HepG2 (cell line): ENCODE data around the gene ADAMTSL4. TPM values are rescaled to one million over a fixed set of nuclear protein-coding genes. Genes with fewer than 3 reads are reported as not detected.

ENCODE experiments used
- BHLHE40 ChIP-seq: IDR thresholded peaks from 2 replicates; pipeline ENCODE4 v1.6.1; 2011; ENCODE audit warnings: low read length, improper control_type of control experiment
- CBX5 ChIP-seq: sonication (generic); formaldehyde crosslinking; IDR thresholded peaks from 2 replicates; pipeline ENCODE4 v1.4.0; 2020; ENCODE audit warnings: missing genetic modification reagents, borderline replicate concordance
- HES4 ChIP-seq: sonication (generic); formaldehyde crosslinking; IDR thresholded peaks from 2 replicates; pipeline ENCODE4 v1.9.0; 2021; ENCODE audit warnings: mild to moderate bottlenecking, missing genetic modification reagents, borderline replicate concordance
- KMT2A ChIP-seq: sonication (generic); formaldehyde crosslinking; IDR thresholded peaks from 2 replicates; pipeline ENCODE4 v1.4.0; 2020; ENCODE audit warnings: missing genetic modification reagents
- MEF2D ChIP-seq: sonication (generic); formaldehyde crosslinking; IDR thresholded peaks from 2 replicates; pipeline ENCODE4 v1.5.1; 2020; ENCODE audit warnings: mild to moderate bottlenecking, missing genetic modification reagents
- RAD21 ChIP-seq: fragments of 450-650 bp; formaldehyde crosslinking; IDR thresholded peaks from 2 replicates; pipeline ENCODE4 v1.5.0; 2020; ENCODE audit warnings: mild to moderate bottlenecking
- RELA ChIP-seq: sonication (generic); formaldehyde crosslinking; IDR thresholded peaks from 2 replicates; pipeline ENCODE4 v1.4.0; 2020; ENCODE audit warnings: missing genetic modification reagents
- SCMH1 ChIP-seq: sonication (generic); formaldehyde crosslinking; IDR thresholded peaks from 2 replicates; pipeline ENCODE4 v1.9.0; 2021; ENCODE audit warnings: missing genetic modification reagents, mild to moderate bottlenecking, borderline replicate concordance
- STAG1 ChIP-seq: sonication (generic); formaldehyde crosslinking; IDR thresholded peaks from 2 replicates; pipeline ENCODE4 v1.4.0; 2020; ENCODE audit warnings: missing genetic modification reagents
- ZNF234 ChIP-seq: sonication (generic); formaldehyde crosslinking; conservative IDR thresholded peaks from 2 replicates; pipeline ENCODE4 v1.5.1; 2020; ENCODE audit warnings: mild to moderate bottlenecking, missing genetic modification reagents
- ZNF282 ChIP-seq: fragments of 450-650 bp; IDR thresholded peaks from 2 replicates; pipeline ENCODE4 v1.6.1; 2018; ENCODE audit not compliant: partially characterized antibody
- ZNF530 ChIP-seq: sonication (generic); formaldehyde crosslinking; IDR thresholded peaks from 2 replicates; pipeline ENCODE4 v1.5.0; 2020; ENCODE audit warnings: low read depth, mild to moderate bottlenecking, missing genetic modification reagents
- ZNF564 ChIP-seq: sonication (generic); formaldehyde crosslinking; IDR thresholded peaks from 2 replicates; pipeline ENCODE4 v1.8.1; 2023; ENCODE audit warnings: mild to moderate bottlenecking, missing genetic modification reagents
- ZNF674 ChIP-seq: sonication (generic); formaldehyde crosslinking; IDR thresholded peaks from 2 replicates; pipeline ENCODE4 v1.5.0; 2020; ENCODE audit warnings: low read depth, mild to moderate bottlenecking, missing genetic modification reagents
- ZNF749 ChIP-seq: sonication (generic); formaldehyde crosslinking; IDR thresholded peaks from 2 replicates; pipeline ENCODE4 v1.8.0; 2022; ENCODE audit warnings: mild to moderate bottlenecking, missing genetic modification reagents, moderate library complexity, borderline replicate concordance
- polyA plus RNA-seq, 8 experiments: library from polyadenylated mRNA; depleted of rRNA in 3 of 8; stranded (reverse) in 7 of 8; unstranded in 1 of 8; fragments of >200 nt; fragmentation: Illumina TruSeq in 4 of 8; extraction: Trizol in 4 of 8; gene quantifications; 2 replicates each; pipeline versions ENCODE4 v1.2.1 to v1.2.3, GENCODE V29; 2011 to 2016; ENCODE audit warnings: low read depth in 4 of 8, missing spikeins in 1 of 8, mixed read lengths in 1 of 8; ENCODE audit not compliant: insufficient read depth in 1 of 8
- total RNA-seq, 5 experiments: library from RNA; depleted of rRNA; stranded (reverse); fragments of >200 nt; fragmentation: Illumina TruSeq; extraction: Trizol; gene quantifications; 2 replicates each; pipeline ENCODE4 v1.2.3, GENCODE V29; 2016; ENCODE audit warnings: low read depth in 1 of 5
- TF ChIP-seq, protein P1 (sequence below): sonication (generic); formaldehyde crosslinking; IDR thresholded peaks from 2 replicates; pipeline ENCODE4 v1.5.1; 2020; ENCODE audit warnings: mild to moderate bottlenecking, moderate library complexity, missing genetic modification reagents
- TF ChIP-seq, protein P2 (sequence below): IDR thresholded peaks from 2 replicates; pipeline ENCODE4 v1.4.0; 2020; ENCODE audit warnings: mild to moderate bottlenecking, missing genetic modification reagents
- TF ChIP-seq, protein P3 (sequence below): sonication (generic); formaldehyde crosslinking; IDR thresholded peaks from 2 replicates; pipeline ENCODE4 v1.5.0; 2020; ENCODE audit warnings: mild to moderate bottlenecking, missing genetic modification reagents
- TF ChIP-seq, protein P4 (sequence below): sonication (generic); formaldehyde crosslinking; IDR thresholded peaks from 2 replicates; pipeline ENCODE4 v1.8.1; 2023; ENCODE audit warnings: mild to moderate bottlenecking, moderate library complexity, missing genetic modification reagents

Gene ADAMTSL4
- total and polyA plus RNA-seq, 2 of the 13 experiments (the other 11 are each of a cell fraction or from before 2014, with no cell fraction given): 3.9 to 16.4 TPM

DNA sequence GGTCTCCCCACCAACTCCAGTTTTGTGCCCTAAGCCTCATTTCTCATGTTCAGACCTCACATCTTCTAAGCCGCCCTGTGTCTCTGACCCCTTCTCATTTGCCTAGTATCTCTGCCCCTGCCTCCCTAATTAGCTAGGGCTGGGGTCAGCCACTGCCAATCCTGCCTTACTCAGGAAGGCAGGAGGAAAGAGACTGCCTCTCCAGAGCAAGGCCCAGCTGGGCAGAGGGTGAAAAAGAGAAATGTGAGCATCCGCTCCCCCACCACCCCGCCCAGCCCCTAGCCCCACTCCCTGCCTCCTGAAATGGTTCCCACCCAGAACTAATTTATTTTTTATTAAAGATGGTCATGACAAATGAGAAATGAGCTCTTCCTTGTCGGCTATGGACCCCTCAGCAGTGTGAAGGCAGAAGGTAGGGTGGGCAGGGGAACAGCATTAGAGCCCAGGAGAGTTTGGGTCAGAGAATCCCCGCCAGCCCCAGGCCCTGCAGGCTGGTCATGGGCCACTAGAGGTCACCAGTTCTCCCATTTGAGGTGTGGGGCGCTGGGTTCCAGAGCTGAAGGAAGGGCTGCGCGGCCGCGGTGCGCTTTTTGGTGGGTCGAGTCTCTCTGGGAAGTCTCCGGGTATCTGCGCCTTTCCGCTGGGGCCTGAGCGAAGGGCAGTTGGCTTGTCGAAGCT lies 11.5 kb downstream of the ADAMTSL4 start (continued):
- TF ChIP-seq, protein P1, sequence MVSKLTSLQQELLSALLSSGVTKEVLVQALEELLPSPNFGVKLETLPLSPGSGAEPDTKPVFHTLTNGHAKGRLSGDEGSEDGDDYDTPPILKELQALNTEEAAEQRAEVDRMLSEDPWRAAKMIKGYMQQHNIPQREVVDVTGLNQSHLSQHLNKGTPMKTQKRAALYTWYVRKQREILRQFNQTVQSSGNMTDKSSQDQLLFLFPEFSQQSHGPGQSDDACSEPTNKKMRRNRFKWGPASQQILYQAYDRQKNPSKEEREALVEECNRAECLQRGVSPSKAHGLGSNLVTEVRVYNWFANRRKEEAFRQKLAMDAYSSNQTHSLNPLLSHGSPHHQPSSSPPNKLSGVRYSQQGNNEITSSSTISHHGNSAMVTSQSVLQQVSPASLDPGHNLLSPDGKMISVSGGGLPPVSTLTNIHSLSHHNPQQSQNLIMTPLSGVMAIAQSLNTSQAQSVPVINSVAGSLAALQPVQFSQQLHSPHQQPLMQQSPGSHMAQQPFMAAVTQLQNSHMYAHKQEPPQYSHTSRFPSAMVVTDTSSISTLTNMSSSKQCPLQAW (CRISPR knock-in tag): 0 out of 2 replicates have a peak, but pooled peaks have one; percentile 12
- TF ChIP-seq ZNF564 (CRISPR knock-in tag): 0 out of 2 replicates have a peak, but pooled peaks have one; percentile 12
- no peak for TF ChIP-seq BHLHE40
- 0 out of 2 replicates have a peak, but pooled peaks have one; percentile 76 for TF ChIP-seq ZNF674 (CRISPR knock-in tag)
- no peak for TF ChIP-seq ZNF282
- TF ChIP-seq RELA (CRISPR knock-in tag): 0 out of 2 replicates have a peak, but pooled peaks have one; percentile 51
- peak; percentile 88 for TF ChIP-seq RAD21
- no peak for TF ChIP-seq ZNF234 (CRISPR knock-in tag)
- TF ChIP-seq STAG1 (CRISPR knock-in tag): peak; percentile 87
- no peak for TF ChIP-seq SCMH1 (CRISPR knock-in tag)
- TF ChIP-seq KMT2A: peak; percentile 23; the same call in 1 of the 2 replicates
- TF ChIP-seq ZNF749 (CRISPR knock-in tag): no peak; the same call in 1 of the 2 replicates
- TF ChIP-seq MEF2D (CRISPR knock-in tag): 0 out of 2 replicates have a peak, but pooled peaks have one; percentile 17
- TF ChIP-seq, protein P2, sequence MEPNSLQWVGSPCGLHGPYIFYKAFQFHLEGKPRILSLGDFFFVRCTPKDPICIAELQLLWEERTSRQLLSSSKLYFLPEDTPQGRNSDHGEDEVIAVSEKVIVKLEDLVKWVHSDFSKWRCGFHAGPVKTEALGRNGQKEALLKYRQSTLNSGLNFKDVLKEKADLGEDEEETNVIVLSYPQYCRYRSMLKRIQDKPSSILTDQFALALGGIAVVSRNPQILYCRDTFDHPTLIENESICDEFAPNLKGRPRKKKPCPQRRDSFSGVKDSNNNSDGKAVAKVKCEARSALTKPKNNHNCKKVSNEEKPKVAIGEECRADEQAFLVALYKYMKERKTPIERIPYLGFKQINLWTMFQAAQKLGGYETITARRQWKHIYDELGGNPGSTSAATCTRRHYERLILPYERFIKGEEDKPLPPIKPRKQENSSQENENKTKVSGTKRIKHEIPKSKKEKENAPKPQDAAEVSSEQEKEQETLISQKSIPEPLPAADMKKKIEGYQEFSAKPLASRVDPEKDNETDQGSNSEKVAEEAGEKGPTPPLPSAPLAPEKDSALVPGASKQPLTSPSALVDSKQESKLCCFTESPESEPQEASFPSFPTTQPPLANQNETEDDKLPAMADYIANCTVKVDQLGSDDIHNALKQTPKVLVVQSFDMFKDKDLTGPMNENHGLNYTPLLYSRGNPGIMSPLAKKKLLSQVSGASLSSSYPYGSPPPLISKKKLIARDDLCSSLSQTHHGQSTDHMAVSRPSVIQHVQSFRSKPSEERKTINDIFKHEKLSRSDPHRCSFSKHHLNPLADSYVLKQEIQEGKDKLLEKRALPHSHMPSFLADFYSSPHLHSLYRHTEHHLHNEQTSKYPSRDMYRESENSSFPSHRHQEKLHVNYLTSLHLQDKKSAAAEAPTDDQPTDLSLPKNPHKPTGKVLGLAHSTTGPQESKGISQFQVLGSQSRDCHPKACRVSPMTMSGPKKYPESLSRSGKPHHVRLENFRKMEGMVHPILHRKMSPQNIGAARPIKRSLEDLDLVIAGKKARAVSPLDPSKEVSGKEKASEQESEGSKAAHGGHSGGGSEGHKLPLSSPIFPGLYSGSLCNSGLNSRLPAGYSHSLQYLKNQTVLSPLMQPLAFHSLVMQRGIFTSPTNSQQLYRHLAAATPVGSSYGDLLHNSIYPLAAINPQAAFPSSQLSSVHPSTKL (CRISPR knock-in tag): no peak
- TF ChIP-seq ZNF530 (CRISPR knock-in tag): no peak
- no peak for TF ChIP-seq HES4 (CRISPR knock-in tag)
- TF ChIP-seq, protein P3, sequence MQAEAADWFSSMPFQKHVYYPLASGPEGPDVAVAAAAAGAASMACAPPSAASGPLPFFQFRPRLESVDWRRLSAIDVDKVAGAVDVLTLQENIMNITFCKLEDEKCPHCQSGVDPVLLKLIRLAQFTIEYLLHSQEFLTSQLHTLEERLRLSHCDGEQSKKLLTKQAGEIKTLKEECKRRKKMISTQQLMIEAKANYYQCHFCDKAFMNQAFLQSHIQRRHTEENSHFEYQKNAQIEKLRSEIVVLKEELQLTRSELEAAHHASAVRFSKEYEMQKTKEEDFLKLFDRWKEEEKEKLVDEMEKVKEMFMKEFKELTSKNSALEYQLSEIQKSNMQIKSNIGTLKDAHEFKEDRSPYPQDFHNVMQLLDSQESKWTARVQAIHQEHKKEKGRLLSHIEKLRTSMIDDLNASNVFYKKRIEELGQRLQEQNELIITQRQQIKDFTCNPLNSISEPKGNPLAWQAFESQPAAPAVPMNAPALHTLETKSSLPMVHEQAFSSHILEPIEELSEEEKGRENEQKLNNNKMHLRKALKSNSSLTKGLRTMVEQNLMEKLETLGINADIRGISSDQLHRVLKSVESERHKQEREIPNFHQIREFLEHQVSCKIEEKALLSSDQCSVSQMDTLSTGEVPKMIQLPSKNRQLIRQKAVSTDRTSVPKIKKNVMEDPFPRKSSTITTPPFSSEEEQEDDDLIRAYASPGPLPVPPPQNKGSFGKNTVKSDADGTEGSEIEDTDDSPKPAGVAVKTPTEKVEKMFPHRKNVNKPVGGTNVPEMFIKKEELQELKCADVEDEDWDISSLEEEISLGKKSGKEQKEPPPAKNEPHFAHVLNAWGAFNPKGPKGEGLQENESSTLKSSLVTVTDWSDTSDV (CRISPR knock-in tag): peak; percentile 33; the same call in 1 of the 2 replicates
- TF ChIP-seq CBX5 (CRISPR knock-in tag): no peak
- TF ChIP-seq, protein P4, sequence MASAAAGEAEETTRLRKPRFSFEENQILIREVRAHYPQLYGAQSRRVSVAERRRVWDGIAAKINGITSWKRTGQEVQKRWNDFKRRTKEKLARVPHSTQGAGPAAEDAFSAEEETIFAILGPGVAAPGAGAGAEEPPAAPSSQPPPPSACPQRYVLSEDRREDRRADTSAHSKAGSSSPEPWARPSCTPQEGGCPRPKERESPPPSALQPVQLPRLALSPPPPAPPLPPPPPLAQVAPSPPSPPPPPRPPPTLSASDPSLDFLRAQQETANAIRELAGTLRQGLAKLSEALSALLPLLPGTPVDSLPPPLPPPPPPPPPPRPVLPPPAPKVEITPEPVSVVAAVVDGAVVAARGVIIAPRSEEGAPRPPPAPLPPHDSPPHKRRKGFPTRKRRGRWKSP (CRISPR knock-in tag): peak; percentile 79; the same call in 1 of the 2 replicates
